Measurements from ENCODE around the gene MAGI1. TPM values are rescaled to one million over a fixed set of nuclear protein-coding genes. Genes with fewer than 3 reads are reported as not detected.

MAGI1 gene
- total RNA-seq, 1 donor from 2014 or later = 37.5 TPM

DNA sequence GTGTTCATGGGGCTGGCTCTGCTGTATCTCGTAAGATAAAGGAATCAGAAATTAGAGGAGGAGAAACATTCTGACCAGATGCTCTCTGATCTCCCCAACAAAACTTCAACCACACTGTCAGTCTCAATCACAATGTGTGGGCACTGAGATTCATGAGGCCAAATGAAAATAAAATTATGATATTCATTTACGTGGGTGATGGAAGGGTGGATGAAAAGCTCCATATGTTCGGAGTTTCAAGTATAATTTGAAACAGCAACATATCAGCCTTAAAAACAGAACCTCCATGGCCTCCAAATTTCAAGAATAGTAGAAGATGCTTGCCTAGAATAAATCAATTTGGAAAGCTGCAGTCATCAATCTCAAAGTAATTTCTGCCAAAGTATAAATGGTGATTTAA is 363.7 kb downstream of the MAGI1 start:
- ATAC-seq (no peak), DNase-seq (no peak)
- intact Hi-C loops (cut with micrococcal nuclease) = loop anchor here (10.0 kb wide), 1 partner anchor 230 kb away; no protein-coding TSS in a partner anchor

DNA sequence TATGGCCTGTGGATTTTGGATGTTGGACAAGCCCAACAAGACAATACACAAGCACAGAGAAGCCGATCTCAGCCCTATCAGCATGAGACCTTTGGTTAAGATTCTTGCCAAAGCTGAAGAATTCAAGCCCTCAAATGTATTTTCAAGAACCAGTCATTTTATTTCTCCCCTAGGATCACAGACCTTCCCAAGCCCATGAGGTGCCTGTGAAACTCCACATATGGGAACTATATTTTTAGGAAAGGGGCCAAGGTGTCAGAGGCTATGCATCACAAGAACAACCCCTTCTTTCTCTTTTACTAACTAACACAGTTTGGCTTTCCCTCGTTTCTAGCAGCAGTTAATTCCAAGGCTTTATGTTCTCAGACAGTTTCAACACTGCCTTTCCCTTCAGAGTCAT is 364.5 kb downstream of the MAGI1 start:
- DNase-seq (no peak), ATAC-seq (no peak)
- intact Hi-C loops (cut with micrococcal nuclease) = loop anchor here (10.0 kb wide), 1 partner anchor 229 kb away; no protein-coding TSS in a partner anchor

DNA sequence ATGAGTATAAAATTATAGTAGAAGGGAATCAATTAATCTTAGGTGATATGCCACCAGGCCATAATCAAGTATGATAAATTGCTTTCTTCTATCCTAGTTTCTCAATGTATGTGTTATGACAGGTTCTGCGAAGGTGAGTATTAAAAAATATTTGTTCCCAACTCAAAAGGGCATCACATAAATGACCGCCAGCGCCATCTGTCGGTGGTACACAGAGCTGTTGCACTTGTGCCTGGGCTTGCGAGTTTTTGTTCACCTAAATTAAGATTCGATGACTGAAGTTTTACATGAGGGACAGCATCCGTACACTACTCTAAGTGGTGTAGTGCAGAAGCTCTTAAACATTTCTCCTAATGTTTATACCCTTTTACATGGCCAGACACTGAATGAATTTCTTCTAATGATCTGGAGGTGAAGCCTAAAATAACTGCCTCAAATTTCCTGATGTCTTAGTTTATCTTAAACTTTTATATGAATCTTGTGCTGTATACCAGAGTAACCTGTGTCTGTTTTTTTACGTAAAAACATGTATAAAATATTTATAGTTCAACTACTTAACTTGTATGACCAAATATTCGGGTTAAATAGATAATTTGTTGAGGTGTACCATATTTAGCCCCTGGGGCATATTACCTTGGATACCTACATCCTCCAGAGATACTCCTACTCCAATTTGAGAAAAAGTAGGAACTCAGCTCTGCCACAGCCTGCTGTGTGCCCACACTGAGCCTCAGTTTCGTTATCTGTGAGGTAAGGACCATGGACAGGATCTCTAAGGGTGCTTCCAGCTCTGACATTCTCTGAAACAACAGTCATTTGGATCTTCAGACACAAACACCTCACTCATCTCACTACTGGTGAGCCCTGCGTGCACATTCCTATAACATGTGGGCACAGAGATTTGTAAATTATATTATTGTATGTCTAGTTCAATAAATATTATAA is 365.6 kb downstream of the MAGI1 start:
- ATAC-seq (peak; percentile 63), DNase-seq (peak; percentile 81)
- intact Hi-C loops (cut with micrococcal nuclease) = loop anchor here (10.0 kb wide), 1 partner anchor 228 kb away; no protein-coding TSS in a partner anchor

DNA sequence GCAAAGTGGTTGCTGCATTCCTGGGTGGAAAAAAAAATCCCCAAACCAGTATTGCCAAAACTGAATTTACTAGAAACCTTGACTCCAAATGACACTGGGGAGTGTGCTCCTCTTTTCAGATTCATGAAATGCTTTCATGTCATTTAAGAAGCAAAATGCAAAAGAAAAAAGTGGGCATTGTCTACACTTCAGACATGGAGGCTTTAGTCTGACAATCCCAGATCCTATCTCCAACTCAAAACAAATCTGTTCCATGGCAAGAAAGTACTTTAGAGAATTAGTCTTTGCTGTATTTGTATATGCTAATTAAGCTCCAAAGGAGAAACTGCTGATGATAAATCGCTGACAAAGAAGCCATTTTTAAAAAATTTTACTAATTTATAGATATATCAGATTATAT is 366.7 kb downstream of the MAGI1 start:
- ATAC-seq = no peak

DNA sequence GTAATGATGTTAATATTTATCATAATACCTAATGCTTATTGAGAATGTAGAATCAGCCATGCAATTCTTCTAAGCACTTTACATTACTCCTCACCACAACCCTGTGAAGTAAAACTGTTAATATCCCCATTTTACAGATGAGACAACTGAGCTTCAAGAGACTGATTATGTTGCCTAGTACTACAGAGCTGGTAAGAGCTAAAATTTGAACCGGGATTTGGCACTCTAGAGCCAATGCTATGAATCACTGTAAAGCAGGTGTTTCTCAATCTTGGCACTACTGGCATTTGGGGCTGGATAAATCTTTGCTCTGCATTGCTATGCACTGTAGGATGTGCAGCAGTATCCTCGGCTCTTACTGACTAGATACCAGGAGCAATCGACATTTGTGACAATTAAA is 367.7 kb downstream of the MAGI1 start:
- ATAC-seq (no peak), DNase-seq (no peak)
- intact Hi-C loops (cut with micrococcal nuclease) = loop anchor here (10.0 kb wide), 1 partner anchor 226 kb away; no protein-coding TSS in a partner anchor

More for the DNA sequence above, 366.7 kb downstream of the MAGI1 start:
- DNase-seq = no peak
- intact Hi-C loops (cut with micrococcal nuclease) = loop anchor here (10.0 kb wide), 1 partner anchor 227 kb away; no protein-coding TSS in a partner anchor

DNA sequence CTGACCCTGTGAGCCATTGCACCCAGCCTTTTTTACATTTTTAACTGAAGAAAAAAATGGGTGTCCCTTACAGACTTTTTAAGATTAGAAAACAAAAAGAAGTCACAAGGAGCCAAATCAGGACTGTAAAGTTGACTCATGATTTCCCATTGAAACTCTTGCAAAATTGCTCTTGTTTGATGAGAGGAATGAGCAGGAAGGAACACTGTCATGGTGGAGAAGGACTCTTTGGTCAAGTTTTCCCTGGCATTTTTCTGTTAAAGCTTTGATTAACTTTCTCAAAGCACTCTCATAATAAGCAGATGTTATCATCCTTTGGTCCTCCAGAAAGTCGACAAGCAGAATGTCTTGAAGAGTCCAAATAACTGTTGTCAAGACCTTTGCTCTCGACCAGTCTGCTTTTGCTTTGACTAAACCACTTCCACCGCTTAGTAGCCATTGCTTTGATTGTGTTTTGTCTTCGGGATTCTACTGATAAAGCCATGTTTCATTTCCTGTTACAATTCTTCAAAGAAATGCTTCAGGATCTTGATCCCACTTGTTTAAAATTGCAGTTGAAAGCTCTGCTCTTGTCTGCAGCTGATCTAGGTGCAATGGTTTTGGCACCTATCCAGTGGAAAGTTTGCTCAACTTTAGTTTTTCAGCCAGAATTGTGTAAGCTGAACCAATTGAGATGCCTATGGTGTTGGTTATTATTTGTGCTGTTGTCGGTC is 369.4 kb downstream of the MAGI1 start:
- intact Hi-C loops (cut with micrococcal nuclease) = no loop called here
- ATAC-seq = no peak
- DNase-seq = no peak

DNA sequence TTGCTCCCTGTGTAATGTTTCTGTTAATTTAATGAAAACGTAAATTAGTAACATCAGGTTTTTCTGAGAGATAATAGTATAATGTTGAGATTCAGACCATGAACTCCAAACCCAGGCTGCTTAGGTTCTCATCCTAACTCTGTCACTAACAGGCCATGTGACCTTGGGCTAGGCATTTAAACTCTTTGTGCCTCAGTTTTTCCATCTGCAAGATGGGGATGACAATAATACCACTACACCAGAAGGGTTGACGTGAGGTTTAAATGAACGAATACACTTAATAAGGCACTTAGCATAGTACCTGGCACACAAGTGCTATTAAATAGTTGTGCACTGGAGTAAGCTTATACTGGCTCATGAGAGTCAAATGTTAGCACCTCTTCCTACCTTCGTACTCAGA is 370.8 kb downstream of the MAGI1 start:
- no peak for DNase-seq
- no peak for ATAC-seq
- intact Hi-C loops (cut with micrococcal nuclease) = no loop called here

DNA sequence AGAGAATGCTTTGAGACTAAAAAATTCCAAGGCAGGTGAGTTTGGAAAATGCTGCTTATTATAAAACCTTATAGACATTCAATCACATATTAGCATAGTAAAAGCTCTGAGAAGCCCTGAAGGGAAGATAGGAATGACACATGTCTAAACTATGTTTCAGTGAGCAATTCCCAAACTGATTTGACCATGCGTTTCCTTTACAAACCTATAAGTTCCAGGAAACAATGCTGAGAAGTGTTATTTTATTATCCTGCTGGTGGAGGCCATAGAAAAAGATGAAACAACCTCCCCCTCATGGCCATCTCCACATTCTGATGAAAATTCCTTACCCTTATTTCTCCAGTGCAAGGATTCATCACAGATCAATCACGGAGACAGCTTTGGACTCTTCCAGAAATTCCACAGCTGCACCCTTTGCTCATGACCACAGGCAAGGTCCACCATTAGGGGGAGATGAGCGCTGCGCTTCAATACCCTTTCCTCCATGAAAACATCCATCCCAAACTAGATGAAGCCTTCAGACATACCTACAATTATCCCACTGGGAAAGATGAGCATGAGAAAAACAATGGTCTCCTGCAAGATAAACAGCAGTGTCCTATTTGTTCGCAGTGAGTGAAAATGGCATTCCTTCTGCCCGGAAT is 372.1 kb downstream of the MAGI1 start:
- DNase-seq = no peak
- intact Hi-C loops (cut with micrococcal nuclease) = no loop called here
- no peak for ATAC-seq

DNA sequence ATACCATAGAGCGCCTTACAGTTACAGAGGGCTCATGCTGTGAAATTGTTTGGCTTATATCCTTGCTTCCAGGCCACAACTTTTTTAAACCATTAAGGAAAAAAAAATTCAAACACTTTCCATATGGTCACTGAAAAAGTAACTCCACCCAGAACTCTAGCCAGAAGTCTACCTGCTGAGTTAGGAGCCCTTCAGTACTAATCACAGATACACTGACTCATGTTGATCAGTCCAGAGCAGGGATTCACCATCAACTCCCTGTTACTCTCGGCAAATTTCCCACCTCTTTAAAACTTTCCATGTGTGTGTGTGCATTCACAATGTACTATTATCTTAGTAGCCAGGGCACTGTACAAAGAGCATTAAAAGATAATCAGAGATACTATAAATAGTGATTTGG is 372.8 kb downstream of the MAGI1 start:
- ATAC-seq = no peak
- DNase-seq = no peak
- intact Hi-C loops (cut with micrococcal nuclease) = no loop called here

DNA sequence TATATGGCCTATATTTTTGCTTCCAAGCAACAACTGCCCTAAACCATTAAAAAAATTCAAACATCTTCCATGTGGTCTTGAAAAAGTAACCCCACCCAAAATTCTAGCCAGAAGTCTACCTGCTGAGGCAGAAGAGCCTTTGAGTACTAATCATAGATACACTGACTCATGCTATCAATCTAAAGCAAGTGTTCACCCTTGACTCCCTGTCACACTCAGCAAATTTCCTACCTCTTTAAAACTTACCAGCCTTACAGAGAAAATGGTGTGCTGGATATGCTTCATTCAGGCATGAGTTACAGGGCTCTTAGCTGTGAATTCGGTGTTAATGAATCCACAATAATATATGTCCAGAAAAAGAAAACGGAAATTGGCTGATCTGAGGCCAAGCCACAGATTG is 373.8 kb downstream of the MAGI1 start:
- DNase-seq = no peak
- no peak for ATAC-seq
- intact Hi-C loops (cut with micrococcal nuclease) = no loop called here

DNA sequence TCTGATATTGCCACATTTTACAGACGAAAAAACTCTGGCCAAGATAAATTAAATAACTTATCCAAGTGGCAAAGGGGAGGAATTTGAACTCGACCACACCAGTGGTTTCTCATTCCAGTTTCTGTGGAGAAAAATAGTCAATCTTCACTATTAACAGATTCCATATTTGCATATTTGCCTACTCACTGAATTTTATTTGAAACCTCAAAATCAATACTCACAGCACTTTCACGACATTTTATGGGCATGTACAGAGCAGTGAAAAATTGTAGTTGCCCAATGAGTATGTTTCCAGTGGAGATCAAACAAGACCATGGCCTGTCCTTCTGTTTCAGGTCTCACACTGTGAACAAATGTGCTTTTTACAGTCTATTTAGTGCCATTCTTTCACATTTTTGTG is 374.3 kb downstream of the MAGI1 start:
- DNase-seq (no peak), ATAC-seq (no peak)
- intact Hi-C loops (cut with micrococcal nuclease) = no loop called here

DNA sequence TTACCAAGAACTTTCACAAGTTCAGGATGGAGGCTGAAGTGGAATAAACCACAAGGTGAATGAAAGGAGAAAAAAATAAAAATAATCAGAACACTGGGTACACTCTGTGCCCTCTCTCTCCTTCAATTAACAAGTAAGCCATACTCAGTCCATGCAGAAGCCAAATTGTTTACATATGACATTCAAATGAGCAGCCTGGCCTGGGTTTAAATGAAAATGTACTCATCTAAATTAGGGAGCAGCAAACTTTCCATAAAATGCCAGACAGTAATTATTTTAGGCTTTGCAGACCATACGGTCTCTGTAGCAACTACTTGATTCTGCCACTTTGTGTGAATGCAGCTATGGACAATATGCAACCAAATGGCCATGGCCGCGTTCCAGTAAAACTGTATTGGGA is 376.6 kb downstream of the MAGI1 start:
- DNase-seq (no peak), ATAC-seq (no peak)
- intact Hi-C loops (cut with micrococcal nuclease) = no loop called here

DNA sequence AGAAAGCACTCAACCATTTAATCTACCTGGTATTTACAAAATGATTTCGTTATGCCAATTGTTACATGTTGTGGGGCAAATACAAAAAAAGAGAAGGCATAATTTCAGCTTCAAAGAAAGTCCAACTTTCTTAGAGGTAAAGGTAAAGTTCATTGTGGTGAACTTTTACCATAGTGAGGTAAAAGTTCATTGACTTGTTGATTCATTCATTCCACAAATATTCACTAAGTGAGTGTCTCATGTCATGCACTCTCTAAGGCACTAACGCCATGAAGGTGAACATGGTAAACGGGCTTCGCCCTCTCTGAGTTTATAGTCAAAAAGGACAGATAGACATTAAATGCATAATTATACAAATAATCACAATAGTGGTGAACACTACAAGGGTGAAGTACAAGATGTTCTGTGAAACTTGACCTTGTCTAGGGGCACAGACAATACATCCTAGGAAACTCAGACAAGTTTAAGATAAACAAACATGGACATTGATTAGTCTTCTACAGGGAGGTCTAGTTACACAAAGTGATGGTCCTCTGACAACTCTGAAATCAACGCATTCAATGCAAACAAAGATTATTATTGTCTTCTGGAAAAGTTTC is 378.6 kb downstream of the MAGI1 start:
- DNase-seq = no peak
- intact Hi-C loops (cut with micrococcal nuclease) = no loop called here
- no peak for ATAC-seq

DNA sequence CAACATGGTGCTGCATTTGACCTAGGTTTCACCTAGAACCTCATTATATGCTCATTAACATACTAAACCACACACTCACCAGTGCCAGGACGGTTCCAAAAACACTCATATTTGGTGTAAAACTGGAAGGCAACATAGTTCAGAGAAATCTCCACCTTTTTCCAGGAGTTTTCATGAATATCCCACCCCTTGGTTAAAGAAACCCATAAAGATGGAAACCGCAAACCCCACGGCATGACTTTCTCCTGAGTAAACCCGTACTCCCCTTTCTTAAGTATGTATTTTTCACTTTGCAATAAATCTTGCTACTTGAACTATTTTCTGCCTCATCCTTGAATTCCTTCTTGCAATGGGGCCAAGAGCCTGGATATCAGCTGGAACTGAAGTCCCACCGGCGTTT is 379.3 kb downstream of the MAGI1 start:
- ATAC-seq (no peak), DNase-seq (no peak)
- intact Hi-C loops (cut with micrococcal nuclease) = no loop called here

DNA sequence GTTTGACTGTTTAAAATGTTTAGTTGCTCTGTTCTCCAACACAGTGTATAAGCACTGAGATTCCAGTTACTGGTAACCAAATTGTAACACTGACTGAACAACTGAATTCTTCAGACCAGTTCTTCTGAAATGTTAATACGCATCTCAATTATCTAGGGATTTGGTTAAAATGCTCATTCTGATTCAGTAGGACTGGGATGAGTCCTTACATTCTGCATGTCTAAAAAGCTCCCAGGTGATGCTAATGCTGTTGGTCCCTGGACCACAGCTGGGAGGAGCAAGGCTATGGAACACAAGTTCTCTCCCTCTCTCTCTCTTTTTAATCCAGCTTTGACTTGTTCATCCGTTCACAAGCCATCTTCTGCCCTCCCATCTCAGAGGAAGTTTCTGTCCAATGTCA is 380.3 kb downstream of the MAGI1 start:
- DNase-seq (no peak), ATAC-seq (no peak)
- intact Hi-C loops (cut with micrococcal nuclease) = no loop called here

DNA sequence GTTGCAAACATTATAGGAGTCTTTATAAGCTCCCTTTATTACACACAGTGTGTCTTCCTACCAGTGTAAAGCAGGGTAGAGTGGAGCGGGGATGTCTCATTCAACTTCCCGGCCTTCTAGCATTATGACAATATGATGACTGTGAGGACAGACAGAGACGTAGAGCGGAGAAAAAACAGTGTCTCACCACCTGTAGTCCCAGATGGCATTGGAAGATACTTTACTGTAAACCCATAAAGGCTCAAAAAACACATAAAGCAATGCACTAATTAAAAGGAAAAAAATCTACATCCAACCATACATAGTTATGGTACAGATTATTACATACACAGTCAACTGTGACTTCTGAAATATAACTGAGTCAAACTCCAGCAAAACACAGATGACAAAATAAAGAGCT is 383.7 kb downstream of the MAGI1 start:
- intact Hi-C loops (cut with micrococcal nuclease) = no loop called here
- DNase-seq (no peak), ATAC-seq (no peak)

DNA sequence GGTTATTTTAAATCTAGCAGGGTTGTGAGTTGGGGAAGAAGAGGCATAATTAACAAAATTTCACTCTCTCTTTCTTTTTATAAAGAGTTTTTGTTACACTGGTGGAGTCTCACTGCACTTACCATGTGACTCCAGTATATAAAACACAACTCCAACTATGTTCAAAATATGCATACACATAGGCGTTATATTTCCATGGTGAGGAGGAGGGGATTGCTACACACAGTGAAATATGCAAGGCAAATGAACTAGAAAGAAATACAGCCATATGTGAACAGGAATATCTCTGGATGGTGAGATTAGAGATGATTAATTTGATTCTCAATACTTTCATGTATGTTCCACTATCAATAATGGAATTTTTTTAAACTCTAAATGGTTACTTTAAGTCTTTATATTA is 385.0 kb downstream of the MAGI1 start:
- DNase-seq (no peak), ATAC-seq (no peak)
- intact Hi-C loops (cut with micrococcal nuclease) = no loop called here

DNA sequence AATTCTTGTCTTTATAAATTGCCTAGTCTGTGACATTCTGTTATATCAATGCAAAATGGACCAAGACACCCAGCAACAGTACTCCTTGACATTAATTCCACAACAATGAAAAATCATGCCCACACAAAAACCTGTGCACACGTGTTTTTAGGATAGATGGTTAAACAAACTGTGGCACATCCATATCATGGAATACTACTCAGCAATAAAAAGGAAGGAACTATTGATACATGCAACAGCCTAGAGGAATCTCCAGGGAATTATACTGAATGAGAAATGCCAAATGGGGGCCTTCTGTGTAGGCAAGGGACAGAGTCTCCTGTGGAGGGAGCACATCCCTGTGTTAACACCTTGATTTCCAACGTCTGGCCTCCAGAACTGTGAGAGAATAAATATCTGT is 388.5 kb downstream of the MAGI1 start:
- no peak for ATAC-seq
- no peak for DNase-seq
- intact Hi-C loops (cut with micrococcal nuclease) = no loop called here

DNA sequence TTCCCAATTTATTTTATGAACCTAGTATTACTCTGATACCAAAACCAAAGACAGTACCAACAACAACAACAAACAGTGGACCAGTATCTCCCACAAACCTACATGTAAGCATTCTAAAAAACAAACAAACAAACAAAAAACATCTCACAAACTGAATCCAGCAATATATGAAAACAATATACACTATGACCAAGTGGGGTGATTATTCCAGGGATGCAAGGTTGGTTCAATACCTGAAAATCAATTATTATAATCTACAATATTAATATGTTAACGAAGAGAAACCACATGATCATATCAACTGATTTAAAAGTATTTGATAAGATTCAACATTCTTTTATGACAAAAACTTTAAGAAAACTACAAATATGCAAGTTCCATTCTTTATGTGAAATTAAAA is 391.3 kb downstream of the MAGI1 start:
- DNase-seq = no peak
- no peak for ATAC-seq
- intact Hi-C loops (cut with micrococcal nuclease) = no loop called here

Data from left ventricle myocardium superior (tissue), 1 donor.